RCC 7860 (cell line): Measurements from ENCODE around the gene NFKBIE.

Experiments
- DNase-seq: peaks from one replicate; pipeline ENCODE4 v3.0.0-alpha.2; 2015; ENCODE audit warnings: low spot score
- FAIRE-seq: peaks from 2 replicates; lab custom pipeline; 2012; peaks lifted over from hg19 to GRCh38; lab: Jason Lieb, UNC

NFKBIE gene

GRCh38 chr6:44216677-44217331, 48.5 kb downstream of the NFKBIE start, which contains the start of gene MYMX:
MYMX (plus strand) TSS chr6:44216926; CDS start chr6:44217472, 546 bp downstream.
- FAIRE-seq, result no peak
- DNase-seq, result no peak

DNA sequence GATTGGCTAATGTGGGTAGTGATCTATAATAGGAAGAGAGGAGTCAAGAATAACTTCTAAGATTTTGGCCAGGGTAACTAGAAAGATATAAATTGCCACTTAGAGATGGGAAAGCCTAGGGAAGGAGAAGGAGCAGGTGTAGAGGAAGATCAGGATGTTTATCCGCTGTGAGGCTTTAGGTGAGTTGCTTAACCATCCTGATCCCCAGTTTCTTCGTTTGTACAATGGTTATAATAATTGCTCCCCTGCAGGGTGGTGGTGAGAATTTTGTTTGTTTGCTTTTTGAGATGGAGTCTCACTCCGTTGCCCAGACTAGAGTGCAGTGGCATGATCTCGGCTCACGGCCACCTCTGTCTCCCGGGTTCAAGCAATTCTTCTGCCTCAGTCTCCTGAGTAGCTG, 51.0 kb downstream of the NFKBIE start:
- FAIRE-seq (no peak), DNase-seq (no peak)

DNA sequence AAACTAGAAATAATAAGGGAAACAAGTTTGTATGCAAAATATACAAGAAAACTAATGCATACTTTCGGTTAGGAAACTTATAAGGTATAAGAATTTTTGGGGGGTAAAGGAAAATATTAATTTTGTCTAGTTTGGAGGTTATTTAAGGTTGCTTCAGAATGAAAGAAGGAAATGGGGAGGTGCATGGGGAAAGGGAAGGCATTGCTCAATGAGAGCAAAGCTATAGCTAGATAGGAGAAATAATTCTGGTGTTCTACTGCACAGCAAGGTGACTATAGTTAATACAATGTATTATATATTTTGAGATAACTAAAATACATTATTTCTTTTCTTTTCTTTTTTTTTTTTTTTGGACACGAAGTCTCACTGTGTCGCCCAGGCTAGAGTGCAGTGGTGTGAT, 54.1 kb downstream of the NFKBIE start:
- no peak for FAIRE-seq
- DNase-seq, result no peak
